ENCODE results near the gene MYMK.

The MYMK gene

DNA sequence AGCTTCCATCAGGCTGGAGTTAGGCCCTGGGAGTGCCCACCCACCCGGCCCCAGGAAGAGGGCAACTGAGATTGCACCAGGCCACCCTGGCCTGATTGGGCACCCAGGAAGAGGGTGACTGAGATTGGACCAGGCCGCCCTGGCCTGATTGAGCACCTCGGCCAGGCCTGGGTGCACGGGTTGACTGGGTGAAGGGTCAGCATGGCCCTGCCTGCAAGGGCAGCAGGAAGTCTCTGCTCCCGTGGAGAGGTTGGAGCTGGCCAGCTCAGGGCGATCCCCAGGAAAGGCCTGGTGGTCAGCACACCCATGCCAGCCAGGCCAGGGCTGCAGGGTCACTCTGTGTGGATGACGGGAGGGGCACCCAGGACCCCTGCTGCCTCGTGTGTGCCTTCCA lies 21.5 kb upstream of the MYMK start:
- Mint-ChIP-seq H3K27ac (no peak overlapping the region), H3K4me1 (ENCODE audit: low read depth) (no peaks in the 10 kb centered on the region), H3K36me3 (no peaks in the 10 kb centered on the region), H3K9me3 (ENCODE audit: low read depth) (no peaks in the 10 kb centered on the region), H3K27me3 (no peaks in the 10 kb centered on the region), H3K4me3 (no peak overlapping the region)

DNA sequence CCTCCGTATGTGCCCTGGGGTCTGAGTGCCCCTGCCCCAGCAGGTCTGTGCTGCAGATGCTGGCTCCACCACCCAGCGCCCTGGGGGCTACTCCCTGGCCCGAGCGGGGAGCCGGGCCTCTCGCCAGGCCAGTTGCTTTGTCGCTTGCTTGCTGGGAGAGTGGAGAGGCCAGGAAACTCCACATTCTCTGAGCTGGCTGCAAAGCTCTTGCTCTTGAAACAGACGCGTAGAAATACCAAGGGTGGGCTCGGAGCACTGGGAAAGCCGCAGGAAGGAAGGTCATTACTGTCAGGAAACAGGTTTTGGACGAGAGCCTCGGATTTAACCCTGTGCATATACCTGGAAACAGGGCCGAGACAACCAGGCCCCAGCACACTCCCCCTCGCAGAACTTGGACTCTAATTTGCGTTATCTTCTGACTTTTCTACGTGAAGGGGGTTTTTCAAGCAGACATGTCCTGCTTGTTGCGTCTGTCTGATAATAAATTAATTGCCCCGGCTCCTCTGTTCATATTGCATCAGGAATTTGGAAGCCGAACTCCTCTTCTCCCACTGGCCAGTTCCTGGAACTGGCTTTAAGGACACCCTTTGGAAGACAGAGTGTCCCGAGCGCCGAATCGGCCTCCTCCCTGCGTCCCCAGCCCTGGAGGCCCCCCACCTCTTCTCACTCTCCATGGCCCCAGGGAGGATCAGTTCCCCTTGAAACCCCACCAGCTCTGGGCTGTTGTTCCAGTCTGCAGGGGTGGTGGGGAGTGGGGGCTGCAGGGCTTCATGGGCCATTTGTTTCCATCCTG lies 20.9 kb upstream of the MYMK start:
- no peaks in the 10 kb centered on the region for H3K4me1 Mint-ChIP-seq (ENCODE audit: low read depth)
- H3K4me3 Mint-ChIP-seq: no peak overlapping the region
- H3K27me3 Mint-ChIP-seq: no peaks in the 10 kb centered on the region
- no peaks in the 10 kb centered on the region for H3K9me3 Mint-ChIP-seq (ENCODE audit: low read depth)
- H3K36me3 Mint-ChIP-seq: no peaks in the 10 kb centered on the region
- no peak overlapping the region for H3K27ac Mint-ChIP-seq

DNA sequence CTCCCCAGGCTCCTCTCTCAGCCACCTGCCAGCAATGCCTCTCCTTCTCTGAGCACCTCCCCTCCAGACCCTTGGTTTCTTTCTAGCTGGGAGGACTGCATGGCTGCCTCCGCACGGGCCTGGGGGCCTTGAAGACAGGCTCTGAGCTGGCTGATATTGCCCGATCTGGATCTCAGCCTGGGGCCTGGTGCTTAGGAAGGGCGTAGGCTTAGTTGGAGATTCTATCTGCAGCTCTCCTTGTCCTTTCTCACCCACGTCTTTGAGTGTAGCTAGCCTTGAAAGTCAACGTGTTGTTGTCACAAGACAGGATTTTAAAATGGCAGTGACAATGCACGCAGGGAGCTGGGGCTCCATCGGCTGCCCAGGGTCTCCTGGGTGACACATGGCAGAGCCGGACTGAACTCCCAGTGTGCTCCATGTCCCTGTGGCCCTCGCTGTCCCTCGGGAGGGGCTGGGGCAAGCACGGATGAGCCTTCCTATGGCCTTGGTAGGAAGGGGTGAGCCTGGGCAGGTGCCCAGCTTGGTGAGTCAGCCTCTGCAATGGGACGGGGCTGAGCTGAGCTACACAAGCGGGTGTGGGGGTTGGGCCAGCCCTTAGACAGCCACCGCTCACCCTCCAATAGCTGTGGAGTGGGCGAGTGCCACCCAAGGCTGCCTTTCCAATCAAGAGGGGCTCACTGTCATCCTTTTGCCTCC lies 19.2 kb upstream of the MYMK start:
- H3K27me3 Mint-ChIP-seq: no peaks in the 10 kb centered on the region
- no peaks in the 10 kb centered on the region for H3K36me3 Mint-ChIP-seq
- no peak overlapping the region for H3K27ac Mint-ChIP-seq

DNA sequence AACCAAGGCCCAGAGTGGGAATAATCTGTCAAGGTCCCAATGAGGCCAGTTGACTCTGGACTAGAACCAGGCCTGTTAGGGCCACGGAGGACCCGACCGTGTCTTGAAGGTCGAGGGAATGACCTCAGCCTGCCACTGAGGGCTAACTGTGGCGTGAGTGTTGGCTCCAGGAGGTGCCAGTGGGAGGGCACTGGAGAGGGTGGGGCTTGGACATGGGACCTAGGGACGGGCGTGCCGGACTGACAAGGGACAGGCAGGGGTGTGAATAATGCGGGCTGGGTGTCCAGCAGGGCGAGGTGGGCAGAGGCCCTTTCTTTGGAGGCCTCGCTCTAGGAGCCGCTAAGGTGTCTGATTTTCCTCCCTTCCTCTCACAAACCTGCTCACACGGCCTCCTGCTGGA lies 17.2 kb upstream of the MYMK start:
- no peaks in the 10 kb centered on the region for H3K27me3 Mint-ChIP-seq
- no peak overlapping the region for H3K4me3 Mint-ChIP-seq
- H3K9me3 Mint-ChIP-seq (ENCODE audit: low read depth): no peaks in the 10 kb centered on the region
- no peak overlapping the region for H3K27ac Mint-ChIP-seq
- no peaks in the 10 kb centered on the region for H3K36me3 Mint-ChIP-seq
- peaks cover 4% of the 10 kb centered on the region for H3K4me1 Mint-ChIP-seq (ENCODE audit: low read depth)

More for the DNA sequence above, 19.2 kb upstream of the MYMK start:
- H3K9me3 Mint-ChIP-seq (ENCODE audit: low read depth): no peaks in the 10 kb centered on the region
- H3K4me3 Mint-ChIP-seq: no peak overlapping the region
- H3K4me1 Mint-ChIP-seq (ENCODE audit: low read depth): peaks cover 4% of the 10 kb centered on the region

DNA sequence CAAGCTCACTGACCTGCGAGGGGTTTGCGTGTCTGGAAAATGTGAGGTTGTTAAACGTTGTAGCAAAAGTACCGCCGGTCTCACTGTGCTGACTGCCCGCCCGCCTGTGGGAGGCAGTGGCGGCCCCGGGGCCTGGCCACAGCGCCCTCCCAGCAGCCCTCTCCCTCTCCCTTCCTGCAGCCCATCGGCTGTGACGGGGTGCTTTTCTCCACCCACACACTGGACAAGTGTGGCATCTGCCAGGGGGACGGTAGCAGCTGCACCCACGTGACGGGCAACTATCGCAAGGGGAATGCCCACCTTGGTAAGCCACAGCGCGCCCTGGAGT lies 15.9 kb upstream of the MYMK start:
- H3K4me1 Mint-ChIP-seq (ENCODE audit: low read depth): peaks cover 4% of the 10 kb centered on the region
- H3K27me3 Mint-ChIP-seq: no peaks in the 10 kb centered on the region
- H3K9me3 Mint-ChIP-seq (ENCODE audit: low read depth): no peaks in the 10 kb centered on the region
- H3K36me3 Mint-ChIP-seq: no peaks in the 10 kb centered on the region
- no peak overlapping the region for H3K27ac Mint-ChIP-seq
- no peak overlapping the region for H3K4me3 Mint-ChIP-seq

DNA sequence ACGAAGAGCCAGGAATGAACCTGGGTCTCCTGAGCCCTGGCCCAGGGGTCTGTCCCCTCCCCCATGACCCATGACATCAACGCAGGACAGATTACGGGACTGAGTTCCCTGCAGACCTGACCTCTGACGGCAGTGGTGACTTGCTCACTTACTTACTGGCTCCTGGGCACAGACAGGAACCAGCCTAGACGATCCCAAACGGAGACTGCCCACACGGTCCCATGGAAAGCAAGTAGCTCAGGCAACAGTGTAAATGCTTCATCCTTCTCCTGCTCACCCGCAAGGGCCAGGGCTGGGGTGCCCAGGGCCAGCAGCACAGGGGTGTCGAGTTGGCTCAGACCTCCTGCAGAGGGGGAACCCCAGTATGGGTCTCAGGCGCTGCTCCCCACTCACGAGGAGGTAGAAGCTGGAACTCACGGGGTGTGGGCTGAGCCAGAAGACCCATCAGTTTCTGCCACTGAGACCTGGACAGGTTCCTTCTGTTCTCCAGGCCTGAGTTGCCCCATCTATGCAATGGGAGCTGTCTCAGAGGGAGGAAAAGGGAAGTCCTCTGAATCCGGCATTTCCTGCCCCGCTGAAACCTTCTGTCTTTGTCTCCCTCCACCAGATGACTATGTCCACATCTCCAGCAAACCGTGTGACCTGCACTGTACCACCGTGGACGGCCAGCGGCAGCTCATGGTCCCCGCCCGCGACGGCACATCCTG lies 15.4 kb upstream of the MYMK start:
- Mint-ChIP-seq H3K27me3 (no peaks in the 10 kb centered on the region), H3K4me3 (no peak overlapping the region)

DNA sequence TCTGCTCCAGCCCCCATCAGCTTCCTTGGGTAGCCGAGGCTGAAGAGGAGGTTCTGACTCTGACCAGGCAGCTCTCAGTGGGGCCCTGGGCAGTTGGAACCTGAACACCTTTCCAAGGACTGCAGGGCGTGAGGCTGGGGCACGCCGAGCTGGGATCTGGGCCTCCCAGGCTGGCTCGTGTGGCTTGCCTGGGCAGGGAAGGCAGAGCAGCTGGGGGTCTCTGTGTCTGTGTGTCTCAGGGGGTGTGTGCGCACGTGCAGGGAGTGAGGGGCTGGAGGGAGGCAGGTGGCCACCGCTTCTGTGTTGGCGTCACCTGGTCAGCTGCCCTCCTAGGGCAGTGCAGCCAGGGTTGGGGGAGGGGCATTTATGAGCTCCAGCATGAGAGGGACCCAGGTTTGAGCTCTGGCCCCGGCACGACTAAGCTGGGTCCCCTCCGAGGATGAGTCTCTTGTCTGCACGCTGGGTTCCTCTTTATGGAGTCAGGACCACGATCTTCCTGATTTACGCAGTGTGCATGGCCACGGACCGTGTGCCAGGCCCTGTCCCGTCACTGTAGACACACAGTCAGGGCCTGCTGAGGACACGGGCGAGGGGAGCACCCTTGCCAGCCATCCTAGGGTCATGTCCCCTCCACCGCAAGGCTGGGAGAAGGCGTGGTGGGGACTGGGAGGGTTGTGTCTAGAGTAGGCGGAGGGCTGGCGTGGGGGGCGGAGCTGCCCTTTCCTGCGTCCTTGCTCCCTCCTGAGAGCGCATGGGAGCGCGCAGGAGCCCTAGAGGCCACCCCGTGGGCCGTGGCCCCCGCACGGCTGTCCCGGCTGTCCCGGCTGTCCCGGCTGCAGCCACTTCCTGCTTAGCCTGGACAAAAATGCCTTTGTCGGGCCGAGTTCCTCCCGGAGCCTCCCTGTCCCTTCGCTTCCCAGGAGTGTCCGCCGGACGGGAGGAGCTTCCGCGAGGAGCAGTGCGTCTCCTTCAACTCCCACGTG lies 14.4 kb upstream of the MYMK start:
- no peaks in the 10 kb centered on the region for H3K36me3 Mint-ChIP-seq
- no peaks in the 10 kb centered on the region for H3K9me3 Mint-ChIP-seq (ENCODE audit: low read depth)
- H3K4me1 Mint-ChIP-seq (ENCODE audit: low read depth): peaks cover 4% of the 10 kb centered on the region
- H3K27ac Mint-ChIP-seq: no peak overlapping the region
- no peak overlapping the region for H3K4me3 Mint-ChIP-seq
- no peaks in the 10 kb centered on the region for H3K27me3 Mint-ChIP-seq

More for the DNA sequence above, 15.4 kb upstream of the MYMK start:
- H3K9me3 Mint-ChIP-seq (ENCODE audit: low read depth): no peaks in the 10 kb centered on the region
- no peaks in the 10 kb centered on the region for H3K36me3 Mint-ChIP-seq
- H3K4me1 Mint-ChIP-seq (ENCODE audit: low read depth): peaks cover 4% of the 10 kb centered on the region
- no peak overlapping the region for H3K27ac Mint-ChIP-seq

DNA sequence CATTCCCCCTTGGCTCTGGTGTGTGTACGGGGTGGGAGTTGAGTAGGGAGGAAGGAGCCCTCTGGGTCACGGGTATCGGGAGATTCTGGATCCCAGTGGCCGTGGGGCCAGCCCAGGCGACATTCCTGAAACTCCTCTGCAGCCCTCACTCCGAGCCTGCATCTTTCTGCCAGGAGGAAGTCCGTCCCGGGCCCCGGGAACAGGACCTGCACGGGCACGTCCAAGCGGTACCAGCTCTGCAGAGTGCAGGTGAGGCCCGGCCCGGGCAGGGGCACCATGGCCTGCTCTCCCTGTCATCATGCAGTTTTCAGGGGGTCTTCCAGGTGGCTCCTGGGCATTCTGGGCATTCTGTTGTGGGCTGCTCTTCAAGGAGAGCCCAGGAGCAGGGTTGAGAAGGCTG lies 13.4 kb upstream of the MYMK start:
- no peaks in the 10 kb centered on the region for H3K9me3 Mint-ChIP-seq (ENCODE audit: low read depth)
- H3K36me3 Mint-ChIP-seq: no peaks in the 10 kb centered on the region
- no peaks in the 10 kb centered on the region for H3K27me3 Mint-ChIP-seq
- peaks cover 13% of the 10 kb centered on the region for H3K4me1 Mint-ChIP-seq (ENCODE audit: low read depth)
- no peak overlapping the region for H3K4me3 Mint-ChIP-seq
- no peak overlapping the region for H3K27ac Mint-ChIP-seq

DNA sequence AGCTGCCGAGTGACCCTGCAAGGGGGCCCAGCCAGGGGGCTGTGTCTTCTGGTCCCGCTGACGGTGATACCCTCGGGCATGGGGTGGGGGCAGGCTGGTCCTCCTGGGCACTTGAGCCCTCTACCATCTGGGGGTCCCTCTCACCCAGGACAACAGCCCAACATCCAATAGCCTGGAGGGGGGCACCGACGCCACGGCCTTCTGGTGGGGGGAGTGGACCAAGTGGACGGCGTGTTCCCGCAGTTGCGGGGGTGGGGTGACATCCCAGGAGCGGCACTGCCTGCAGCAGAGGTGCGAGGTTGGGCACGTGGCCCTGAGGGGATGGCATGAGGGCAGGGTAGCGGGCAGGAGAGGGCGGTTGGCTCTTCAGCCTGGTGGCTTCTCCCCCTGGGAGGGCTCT lies 12.5 kb upstream of the MYMK start:
- Mint-ChIP-seq H3K4me3 (no peak overlapping the region), H3K27ac (no peak overlapping the region), H3K36me3 (no peaks in the 10 kb centered on the region), H3K9me3 (ENCODE audit: low read depth) (no peaks in the 10 kb centered on the region), H3K27me3 (no peaks in the 10 kb centered on the region), H3K4me1 (ENCODE audit: low read depth) (peaks cover 18% of the 10 kb centered on the region)

DNA sequence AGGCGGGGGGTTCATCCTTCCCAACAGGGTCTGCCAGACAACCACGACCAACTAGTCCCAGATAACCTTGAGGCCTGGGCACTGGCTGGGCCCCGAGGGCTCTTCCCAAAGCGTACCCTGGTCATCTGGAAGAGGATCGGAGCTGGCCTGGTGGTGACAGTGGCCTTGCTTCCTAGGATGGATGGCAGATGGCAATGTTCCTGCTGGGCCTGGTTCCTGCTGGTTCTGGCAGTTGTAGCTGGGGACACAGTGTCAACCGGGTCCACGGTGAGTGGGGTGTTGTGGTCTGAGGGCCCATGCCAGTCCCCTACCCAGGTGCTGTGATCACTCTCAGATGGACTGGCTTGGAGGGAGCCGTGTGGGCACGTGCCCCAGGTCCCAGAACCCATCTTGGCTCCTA lies 11.8 kb upstream of the MYMK start:
- Mint-ChIP-seq H3K4me1 (ENCODE audit: low read depth) (peaks cover 18% of the 10 kb centered on the region), H3K27ac (no peak overlapping the region), H3K36me3 (no peaks in the 10 kb centered on the region), H3K27me3 (no peaks in the 10 kb centered on the region), H3K4me3 (no peak overlapping the region), H3K9me3 (ENCODE audit: low read depth) (no peaks in the 10 kb centered on the region)

DNA sequence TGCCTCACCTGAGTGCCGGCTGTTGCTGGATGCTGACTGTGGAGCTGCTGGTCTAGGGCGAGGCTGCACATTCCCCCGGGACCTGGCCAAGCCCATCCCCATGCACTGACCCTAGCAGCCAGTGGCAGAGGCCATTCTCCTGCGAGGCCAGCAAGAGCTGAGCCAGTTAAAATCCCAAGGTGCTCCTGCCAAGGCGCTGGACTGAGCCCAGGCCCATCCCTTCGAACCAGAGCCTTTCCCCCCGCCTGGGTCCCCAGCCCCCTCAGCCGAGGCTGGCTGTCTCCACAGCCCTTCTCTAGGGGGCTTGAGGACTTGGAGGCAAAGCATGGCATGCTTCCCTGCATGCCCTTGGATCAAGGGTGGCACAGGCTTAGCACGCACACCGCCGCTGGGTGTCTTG lies 11.3 kb upstream of the MYMK start:
- Mint-ChIP-seq H3K27ac (no peak overlapping the region), H3K9me3 (ENCODE audit: low read depth) (no peaks in the 10 kb centered on the region), H3K4me3 (no peak overlapping the region), H3K4me1 (ENCODE audit: low read depth) (peaks cover 18% of the 10 kb centered on the region), H3K27me3 (no peaks in the 10 kb centered on the region), H3K36me3 (no peaks in the 10 kb centered on the region)

DNA sequence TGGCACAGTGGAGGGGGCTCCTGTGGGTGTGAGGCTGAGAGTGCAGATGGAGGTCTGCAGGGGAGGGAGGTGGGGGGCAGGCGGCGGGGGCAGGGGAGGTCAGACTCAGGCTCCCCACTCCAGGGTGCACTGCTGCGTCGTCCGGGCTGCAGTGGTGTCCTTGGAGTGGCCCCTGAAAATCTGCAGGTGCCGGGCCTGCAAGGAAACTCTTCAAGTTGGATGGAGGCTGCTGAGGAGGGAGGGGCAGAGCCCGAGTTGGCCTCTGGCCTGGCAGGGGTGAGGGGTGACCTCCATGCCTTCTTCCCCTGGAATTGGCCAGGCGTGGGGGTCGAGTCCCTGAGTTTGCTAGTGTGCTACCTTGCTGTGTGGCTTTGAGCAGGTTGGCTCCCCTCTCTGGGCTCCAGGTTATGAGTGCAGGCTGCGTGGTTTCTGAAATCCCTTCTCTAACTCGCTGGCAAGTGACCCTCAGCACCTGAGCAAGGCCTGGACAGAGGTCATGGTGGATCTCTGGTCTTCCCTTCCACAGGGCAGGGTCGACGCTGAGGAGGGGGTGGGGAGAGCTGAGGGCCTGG lies 10.6 kb upstream of the MYMK start:
- Mint-ChIP-seq H3K27me3 (no peaks in the 10 kb centered on the region), H3K36me3 (no peaks in the 10 kb centered on the region), H3K9me3 (ENCODE audit: low read depth) (no peaks in the 10 kb centered on the region), H3K27ac (no peak overlapping the region), H3K4me1 (ENCODE audit: low read depth) (peaks cover 18% of the 10 kb centered on the region), H3K4me3 (no peak overlapping the region)

DNA sequence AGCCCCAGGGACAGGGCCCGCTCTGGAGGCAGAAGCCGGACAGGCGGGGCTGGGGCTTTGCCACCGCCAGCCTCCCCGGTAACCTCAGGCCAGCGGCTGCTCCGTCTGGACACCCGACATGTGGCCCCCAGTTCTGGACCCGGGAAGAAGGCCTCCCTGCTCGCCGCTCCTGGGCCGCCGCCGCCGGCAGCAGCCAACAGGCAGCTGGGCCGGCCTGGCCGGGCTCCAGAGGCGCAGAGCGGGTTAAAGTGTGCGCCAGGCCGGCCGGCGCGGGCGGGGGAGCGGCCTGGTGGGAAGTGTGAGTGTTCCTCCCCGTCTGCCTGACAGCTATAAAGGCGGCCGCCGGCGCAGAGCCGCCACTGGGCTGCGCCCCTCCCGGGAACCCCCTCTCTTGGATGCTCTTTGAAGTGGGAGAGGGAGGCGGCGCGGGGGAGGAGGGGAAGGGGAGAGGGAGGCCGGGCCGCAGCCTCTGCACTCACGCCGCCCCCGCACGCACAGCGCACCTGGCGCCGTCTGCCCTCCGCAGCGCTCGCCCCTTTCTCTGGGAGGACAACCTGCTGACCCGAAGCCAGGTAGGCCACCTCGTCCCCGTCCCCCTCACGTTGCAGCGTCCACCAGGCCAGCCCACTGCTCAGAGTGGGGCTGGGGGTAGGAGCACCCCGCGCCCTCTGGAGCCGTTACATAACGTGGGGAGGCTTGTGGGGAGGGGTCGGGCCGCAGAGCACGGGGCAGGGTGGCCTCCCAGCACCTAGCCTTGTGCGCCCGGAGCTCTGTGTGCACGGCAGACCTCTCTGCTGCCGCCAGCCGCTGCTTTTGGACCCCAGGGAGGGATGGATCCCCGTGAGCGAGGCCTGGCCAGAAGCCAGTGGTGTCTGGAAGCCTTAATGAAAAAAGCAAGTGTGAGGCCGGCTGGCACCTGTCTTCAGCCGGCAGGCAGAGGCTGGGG lies 9.9 kb upstream of the MYMK start, which contains the start of gene ADAMTSL2:
Gene ADAMTSL2, plus strand, starts transcription at position 359 of the 946 bp plus-strand sequence. CDS start 2,009 bp downstream, outside the sequence.
- Mint-ChIP-seq H3K9me3 (ENCODE audit: low read depth) (no peaks in the 10 kb centered on the region), H3K27ac (no peak within 1 kb of the TSS), H3K4me3 (peak within 1 kb of the TSS; percentile 59)

More for the DNA sequence above, 9.9 kb upstream of the MYMK start, which contains the start of gene ADAMTSL2:
- H3K36me3 Mint-ChIP-seq: no peaks in the 10 kb centered on the region
- peaks cover 18% of the 10 kb centered on the region for H3K4me1 Mint-ChIP-seq (ENCODE audit: low read depth)
- H3K27me3 Mint-ChIP-seq: no peaks in the 10 kb centered on the region

Measured in activated naive CD8-positive, alpha-beta T cell (primary cell).